NCI-H82 (cell line): ENCODE data around the gene DHRS4L2.
"Not testable (repeated sequence)": the region's sequence is repeated elsewhere in the genome, so short reads cannot be mapped to it uniquely, and the experiment has no call there.

Experiments
- DNase-seq: peaks from one replicate; lab custom pipeline; 2025; lab: John Stamatoyannopoulos, UW

DHRS4L2 gene

GRCh38 chr14:23973178-23973577, 15.6 kb upstream of the DHRS4L2 start:
- not testable (repeated sequence) for DNase-seq

GRCh38 chr14:23974041-23974440, 14.7 kb upstream of the DHRS4L2 start:
- not testable (repeated sequence) for DNase-seq

- DNase-seq: peak; percentile 18
These were observed 11.5 kb upstream of the DHRS4L2 start for GRCh38 chr14:23977208-23977607.

GRCh38 chr14:23981951-23982813, 6.5 kb upstream of the DHRS4L2 start:
- DNase-seq: not testable (repeated sequence)

GRCh38 chr14:23984891-23985602, 3.7 kb upstream of the DHRS4L2 start:
- DNase-seq: peak; percentile 8

GRCh38 chr14:23988223-23988606, 514 bp upstream of the DHRS4L2 start:
- DNase-seq: not testable (repeated sequence)

- not testable (repeated sequence) for DNase-seq
These were observed 1.2 kb downstream of the DHRS4L2 start for GRCh38 chr14:23989734-23990445.

GRCh38 chr14:23990961-23991360, 2.2 kb downstream of the DHRS4L2 start:
- DNase-seq: not testable (repeated sequence)

- DNase-seq: not testable (repeated sequence)
These were observed 4.3 kb downstream of the DHRS4L2 start for GRCh38 chr14:23993042-23993441.

GRCh38 chr14:23996009-23996408, 7.3 kb downstream of the DHRS4L2 start:
- DNase-seq: not testable (repeated sequence)

- not testable (repeated sequence) for DNase-seq
These were observed 8.1 kb downstream of the DHRS4L2 start for GRCh38 chr14:23996825-23997224.

GRCh38 chr14:23999640-24000039, 10.9 kb downstream of the DHRS4L2 start:
- not testable (repeated sequence) for DNase-seq

GRCh38 chr14:24001078-24001477, 12.3 kb downstream of the DHRS4L2 start:
- DNase-seq: not testable (repeated sequence)

GRCh38 chr14:24001679-24002078, 12.9 kb downstream of the DHRS4L2 start:
- not testable (repeated sequence) for DNase-seq

GRCh38 chr14:24006471-24006816, 17.7 kb downstream of the DHRS4L2 start:
- not testable (repeated sequence) for DNase-seq

- not testable (repeated sequence) for DNase-seq
These were observed 18.3 kb downstream of the DHRS4L2 start for GRCh38 chr14:24006817-24007652.

- DNase-seq: no peak
These were observed 22.3 kb downstream of the DHRS4L2 start for GRCh38 chr14:24011051-24011450.

GRCh38 chr14:24012726-24013273, 24.1 kb downstream of the DHRS4L2 start:
- DNase-seq: not testable (repeated sequence)

GRCh38 chr14:24013654-24014514, 25.2 kb downstream of the DHRS4L2 start:
- DNase-seq: peak; percentile 80

- DNase-seq: not testable (repeated sequence)
These were observed 27.0 kb downstream of the DHRS4L2 start for GRCh38 chr14:24015745-24016144.
